Fibroblast of mammary gland (primary cell): ENCODE data around the gene SLC7A5.
"Not testable (repeated sequence)": the region's sequence is repeated elsewhere in the genome, so short reads cannot be mapped to it uniquely, and the experiment has no call there.

Experiments
- DNase-seq: peaks from one replicate; pipeline ENCODE4 v3.0.0-alpha.2; 2010; ENCODE audit warnings: low read depth
- H3K4me3 ChIP-seq: 2 replicates; pipeline ENCODE4 v1.5.1; 2011; ENCODE audit warnings: low read depth, mild to moderate bottlenecking, low read length, moderate library complexity; ENCODE audit not compliant: control insufficient read depth
- TF ChIP-seq, protein P1 (sequence below): conservative IDR thresholded peaks from 2 replicates; pipeline ENCODE4 v1.5.1; 2011; ENCODE audit warnings: low read depth, low read length, inconsistent platforms; ENCODE audit not compliant: control insufficient read depth, insufficient read depth

The SLC7A5 gene

DNA sequence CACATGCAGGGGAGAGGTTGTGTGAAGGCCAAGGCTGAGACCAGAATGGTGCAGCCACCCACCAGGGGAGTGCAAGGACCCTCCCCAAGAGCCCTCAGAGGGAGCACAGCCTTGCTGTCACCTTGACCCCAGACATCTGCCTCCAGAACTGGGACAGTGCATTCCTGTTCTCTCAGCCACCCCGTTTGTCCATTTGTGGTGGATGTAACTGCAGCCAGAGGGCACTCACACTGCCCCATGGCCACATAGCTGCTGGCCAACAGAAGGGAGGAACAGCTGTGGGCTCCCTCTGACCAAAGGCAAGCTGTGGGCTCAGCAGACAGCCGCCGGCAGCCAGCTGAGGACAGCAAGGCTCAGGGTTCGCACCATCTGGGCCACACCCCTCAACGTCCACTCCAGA lies 53.7 kb downstream of the SLC7A5 start:
- no peak for DNase-seq
- H3K4me3 ChIP-seq: no peak overlapping the region
- TF ChIP-seq, protein P1, sequence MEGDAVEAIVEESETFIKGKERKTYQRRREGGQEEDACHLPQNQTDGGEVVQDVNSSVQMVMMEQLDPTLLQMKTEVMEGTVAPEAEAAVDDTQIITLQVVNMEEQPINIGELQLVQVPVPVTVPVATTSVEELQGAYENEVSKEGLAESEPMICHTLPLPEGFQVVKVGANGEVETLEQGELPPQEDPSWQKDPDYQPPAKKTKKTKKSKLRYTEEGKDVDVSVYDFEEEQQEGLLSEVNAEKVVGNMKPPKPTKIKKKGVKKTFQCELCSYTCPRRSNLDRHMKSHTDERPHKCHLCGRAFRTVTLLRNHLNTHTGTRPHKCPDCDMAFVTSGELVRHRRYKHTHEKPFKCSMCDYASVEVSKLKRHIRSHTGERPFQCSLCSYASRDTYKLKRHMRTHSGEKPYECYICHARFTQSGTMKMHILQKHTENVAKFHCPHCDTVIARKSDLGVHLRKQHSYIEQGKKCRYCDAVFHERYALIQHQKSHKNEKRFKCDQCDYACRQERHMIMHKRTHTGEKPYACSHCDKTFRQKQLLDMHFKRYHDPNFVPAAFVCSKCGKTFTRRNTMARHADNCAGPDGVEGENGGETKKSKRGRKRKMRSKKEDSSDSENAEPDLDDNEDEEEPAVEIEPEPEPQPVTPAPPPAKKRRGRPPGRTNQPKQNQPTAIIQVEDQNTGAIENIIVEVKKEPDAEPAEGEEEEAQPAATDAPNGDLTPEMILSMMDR: no peak

DNA sequence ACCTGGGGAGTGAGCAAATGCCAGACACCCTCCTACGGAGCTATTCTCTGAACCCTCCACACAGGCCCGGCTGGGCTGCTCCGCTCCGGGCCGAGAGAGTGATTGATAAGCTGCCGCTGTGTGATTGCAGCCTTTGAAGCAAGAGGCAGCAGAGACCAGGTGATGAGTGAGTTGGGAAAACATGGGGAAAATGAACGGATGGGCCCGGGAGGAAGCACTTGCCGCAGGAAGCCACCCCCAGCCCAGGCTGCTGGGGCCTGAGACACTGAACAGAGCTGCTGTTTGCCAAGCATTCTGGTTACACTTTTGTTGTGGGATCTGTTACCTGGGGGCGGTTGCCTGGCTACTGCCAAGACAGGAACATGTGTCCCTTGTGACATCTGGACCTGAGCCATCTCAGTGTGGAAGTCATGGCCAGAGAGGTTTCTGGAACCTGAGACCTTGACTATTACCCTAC lies 57.1 kb downstream of the SLC7A5 start:
- no peak overlapping the region for H3K4me3 ChIP-seq
- no peak for DNase-seq
- TF ChIP-seq, protein P1: no peak

DNA sequence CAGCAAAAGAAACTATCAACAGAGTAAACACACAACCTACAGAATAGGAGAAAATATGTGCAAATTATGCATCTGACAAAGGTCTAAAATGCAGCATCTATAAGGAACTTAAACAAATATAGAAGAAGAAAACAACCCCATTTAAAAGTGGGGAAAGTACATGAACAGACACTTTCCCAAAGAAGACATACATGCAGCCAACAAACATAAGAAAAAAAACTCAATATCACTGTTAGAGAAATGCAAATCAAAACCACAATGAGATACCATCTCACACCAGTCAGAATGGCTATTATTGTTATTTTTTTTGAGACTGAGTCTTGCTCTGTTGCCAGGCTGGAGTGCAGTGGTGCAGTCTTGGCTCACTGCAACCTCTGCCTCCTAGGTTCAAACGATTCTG lies 57.9 kb downstream of the SLC7A5 start:
- DNase-seq, H3K4me3 ChIP-seq: not testable (repeated sequence)

DNA sequence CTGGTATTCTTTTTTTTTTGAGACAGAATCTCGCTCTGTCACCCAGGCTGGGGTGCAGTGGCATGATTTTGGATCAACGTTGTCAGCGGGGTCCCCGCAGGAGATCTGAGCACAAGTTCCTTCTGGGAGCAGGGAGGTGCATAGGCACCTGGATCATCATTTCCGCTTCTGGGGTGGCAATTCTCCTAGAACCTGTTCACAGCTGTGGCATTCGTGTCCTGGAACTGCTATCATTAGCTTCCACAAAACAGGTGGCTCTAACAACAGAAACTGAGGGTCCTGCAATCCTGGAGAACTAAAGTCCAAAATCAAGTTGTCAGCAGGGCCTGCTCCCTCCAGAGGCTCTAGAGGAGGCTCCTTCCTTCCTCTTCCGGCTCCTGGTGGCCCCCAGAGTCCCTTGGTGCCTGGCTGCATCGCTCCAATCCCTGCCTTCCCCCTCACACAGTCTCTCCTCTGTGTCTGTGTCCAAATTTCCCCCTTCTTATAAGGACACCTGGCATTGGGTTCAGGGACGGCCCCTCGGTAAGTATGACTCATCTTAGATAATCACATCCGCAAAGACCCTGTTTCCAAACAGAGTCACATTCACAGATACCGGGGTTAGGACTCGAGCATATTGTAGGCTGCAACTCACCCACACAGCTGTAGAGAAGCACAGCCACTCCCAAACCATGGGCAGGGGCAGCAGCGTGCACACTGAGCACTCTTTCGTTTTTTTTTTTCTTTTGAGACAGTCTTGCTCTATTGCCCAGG lies 60.0 kb downstream of the SLC7A5 start:
- TF ChIP-seq, protein P1: no peak
- no peak for DNase-seq
- no peak overlapping the region for H3K4me3 ChIP-seq

DNA sequence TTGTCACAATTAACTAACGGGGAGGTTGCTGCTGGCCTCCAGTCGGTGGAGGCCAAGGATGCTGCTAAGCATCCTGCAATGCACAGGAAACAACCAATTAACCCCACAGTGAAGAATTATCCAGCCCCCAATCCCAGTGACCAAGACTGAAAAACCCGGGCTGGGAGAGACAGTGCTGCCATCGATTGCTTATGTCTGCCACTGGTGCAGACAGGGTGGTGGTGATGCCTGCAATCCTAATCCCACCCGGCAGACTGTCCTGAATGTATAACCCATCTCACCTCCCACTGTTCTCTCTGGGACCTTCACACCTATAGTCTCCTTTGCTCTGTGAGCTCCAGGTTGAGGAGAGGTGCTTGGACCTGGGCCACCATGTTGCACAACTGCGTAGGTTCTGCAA lies 61.2 kb downstream of the SLC7A5 start:
- no peak for DNase-seq
- TF ChIP-seq, protein P1: no peak

DNA sequence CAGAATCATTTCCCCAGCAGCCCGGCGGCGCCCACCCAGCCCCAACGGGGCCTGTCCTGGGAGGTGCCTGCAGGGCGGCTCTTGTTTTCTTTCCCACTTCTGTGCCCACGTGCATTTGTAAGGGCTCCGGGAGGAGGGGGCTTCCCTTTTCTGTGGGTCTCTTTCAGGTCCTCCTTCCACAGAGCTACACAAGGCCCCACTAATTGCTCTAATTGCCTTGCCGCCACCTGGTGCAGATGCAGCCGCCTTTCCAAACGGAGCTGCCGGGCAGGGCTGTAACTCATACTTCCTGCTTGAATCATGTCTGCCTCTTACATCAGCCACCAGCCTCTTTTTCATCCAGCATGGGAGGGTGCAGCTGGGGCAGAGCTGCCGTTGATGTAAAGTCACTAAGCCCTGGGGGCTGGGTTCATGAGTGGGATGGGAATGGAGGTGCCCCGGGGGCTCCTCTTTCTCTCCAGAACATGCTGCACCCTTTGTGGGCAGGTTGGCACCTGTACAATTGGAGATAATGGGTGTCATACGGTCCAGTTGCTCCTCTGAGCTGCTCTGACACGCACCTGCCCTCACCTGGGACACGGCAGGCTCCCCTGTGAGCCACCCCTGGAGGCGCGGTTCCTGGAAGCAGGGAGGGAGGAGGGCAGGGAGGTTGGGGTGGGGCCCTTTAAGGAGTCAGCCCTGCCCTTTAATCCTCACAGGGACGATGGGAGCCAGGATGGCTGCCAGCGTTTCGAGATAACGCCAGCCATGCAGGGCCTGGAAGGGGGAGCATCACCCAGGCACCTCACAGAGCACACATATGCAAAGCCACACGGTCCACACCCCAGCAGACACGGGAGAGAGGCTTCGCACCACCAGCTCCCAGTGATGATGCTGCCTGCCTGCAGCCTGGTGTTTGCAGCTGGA lies 62.4 kb downstream of the SLC7A5 start:
- H3K4me3 ChIP-seq: peak overlapping the region; percentile 35
- TF ChIP-seq, protein P1: no peak
- peak; percentile 58 for DNase-seq

More for the DNA sequence above, 61.2 kb downstream of the SLC7A5 start:
- no peak overlapping the region for H3K4me3 ChIP-seq

DNA sequence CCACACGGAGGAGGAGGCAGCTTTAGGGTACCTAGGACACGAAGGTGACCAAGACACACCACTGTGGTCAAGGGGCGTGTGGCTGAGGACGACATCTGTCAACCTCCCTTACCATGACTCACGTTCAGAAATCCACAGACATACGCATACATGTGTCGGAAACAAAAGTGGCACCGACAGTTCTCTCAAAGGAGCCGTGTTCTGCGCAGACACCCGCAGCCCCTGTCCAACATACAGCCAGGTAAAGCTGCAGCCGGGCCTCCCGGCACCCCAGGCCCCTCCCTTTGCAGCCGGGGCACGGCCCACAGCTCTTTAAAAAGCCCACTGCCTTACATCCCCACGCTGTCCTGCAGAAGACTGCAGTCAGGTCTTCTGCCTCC lies 63.1 kb downstream of the SLC7A5 start:
- peak overlapping the region; percentile 35 for H3K4me3 ChIP-seq
- DNase-seq: peak; percentile 12
- TF ChIP-seq, protein P1: no peak
